Activated CD4-positive, alpha-beta T cell treated with anti-CD3 and anti-CD28 coated beads, Interleukin-2, amount 50 U/mL, for 24 hours (primary cell): Measurements from ENCODE around the gene CEP72.

ENCODE experiments used
- DNase-seq, 2 donors: peaks; one replicate each; pipeline ENCODE4 v3.0.0-alpha.2; 2020; ENCODE audit warnings: low read depth in 1 of 2, low spot score in 1 of 2

The CEP72 gene

GRCh38 chr5:636951-637350, 24.8 kb downstream of the CEP72 start:
- no peak for DNase-seq

- no peak for DNase-seq
Measured at GRCh38 chr5:637581-638450, 25.7 kb downstream of the CEP72 start.

GRCh38 chr5:638501-639252, 26.5 kb downstream of the CEP72 start:
- no peak for DNase-seq

GRCh38 chr5:639253-639530, 27.1 kb downstream of the CEP72 start:
- no peak for DNase-seq

- DNase-seq: no peak
Measured at GRCh38 chr5:639584-640213, 27.6 kb downstream of the CEP72 start.

GRCh38 chr5:640461-641330, 28.6 kb downstream of the CEP72 start:
- no peak for DNase-seq

- DNase-seq: no peak
Measured at GRCh38 chr5:641331-641765, 29.2 kb downstream of the CEP72 start.

- no peak for DNase-seq
Measured at GRCh38 chr5:642481-642880, 30.3 kb downstream of the CEP72 start.

- DNase-seq: no peak
Measured at GRCh38 chr5:643351-643801, 31.2 kb downstream of the CEP72 start.

GRCh38 chr5:643811-644271, 31.7 kb downstream of the CEP72 start:
- no peak for DNase-seq

GRCh38 chr5:644509-644908, 32.4 kb downstream of the CEP72 start:
- DNase-seq: no peak

GRCh38 chr5:644971-645370, 32.8 kb downstream of the CEP72 start:
- no peak for DNase-seq

GRCh38 chr5:645421-645820, 33.3 kb downstream of the CEP72 start:
- DNase-seq: no peak

- no peak for DNase-seq
Measured at GRCh38 chr5:646396-647201, 34.5 kb downstream of the CEP72 start.

- DNase-seq: no peak
Measured at GRCh38 chr5:647311-647710, 35.2 kb downstream of the CEP72 start.

GRCh38 chr5:647727-648126, 35.6 kb downstream of the CEP72 start:
- DNase-seq: no peak

- no peak for DNase-seq
Measured at GRCh38 chr5:651296-652022, 39.3 kb downstream of the CEP72 start.

GRCh38 chr5:652023-652515, 39.9 kb downstream of the CEP72 start:
- DNase-seq: no peak

- DNase-seq: no peak
Measured at GRCh38 chr5:652773-653350, 40.7 kb downstream of the CEP72 start.
